IMR-90 (cell line): ENCODE measurements around the gene RERE. TPM values are rescaled to one million over a fixed set of nuclear protein-coding genes. Genes with fewer than 3 reads are reported as not detected.

Source experiments
- ATAC-seq: fragments of 200-7000 bp; cut with Tn5 transposase; 2 replicates; pipeline ENCODE4 v1.9.1; 2020; ENCODE audit warnings: low read depth, mild to moderate bottlenecking, moderate library complexity
- BruUV-seq: library from RNA; stranded (reverse); fragments of 400-500 nt; replicated peaks from 2 replicates; lab custom pipeline; 2021; lab: Mats Ljungman, UMichigan
- CTCF ChIA-PET: fragments of 300-600 bp; formaldehyde crosslinking; extraction: SDS; loops from one replicate; lab custom pipeline; 2021; ENCODE audit warnings: antibody characterized with exemption; lab: Yijun Ruan, JAX
- POLR2A ChIA-PET: fragments of 300-600 bp; sonication (Branson Sonifier 250); formaldehyde crosslinking; loops from one replicate; lab custom pipeline; 2022; ENCODE audit warnings: antibody characterized with exemption; ENCODE audit not compliant: unreplicated experiment; lab: Charles Lee
- DNase-seq: peaks from one replicate; pipeline ENCODE4 v3.0.0; 2013
- H2AFZ ChIP-seq: replicated peaks from 2 replicates; pipeline ENCODE3; 2013; ENCODE audit warnings: low read length, mild to moderate bottlenecking; ENCODE audit not compliant: poor library complexity
- H2AK5ac ChIP-seq: 2 replicates; pipeline ENCODE4 v1.6.1; 2013; ENCODE audit warnings: low read depth, low read length, inconsistent platforms
- H2AK9ac ChIP-seq: replicated peaks from 2 replicates; pipeline ENCODE3; 2013; ENCODE audit warnings: mild to moderate bottlenecking, low read depth, low read length, moderate library complexity; ENCODE audit not compliant: poor library complexity
- H2BK120ac ChIP-seq: 2 replicates; pipeline ENCODE4 v1.6.1; 2013; ENCODE audit warnings: low read depth, low read length, inconsistent platforms
- H2BK15ac ChIP-seq: 3 replicates; pipeline ENCODE4 v1.6.1; 2013; ENCODE audit warnings: low read depth, low read length, inconsistent platforms
- H2BK20ac ChIP-seq: 2 replicates; pipeline ENCODE4 v1.6.1; 2013; ENCODE audit warnings: low read depth, mild to moderate bottlenecking, inconsistent platforms, low read length, moderate library complexity
- H2BK5ac ChIP-seq: 2 replicates; pipeline ENCODE4 v1.6.1; 2013; ENCODE audit warnings: mild to moderate bottlenecking, low read depth, low read length, inconsistent platforms; ENCODE audit not compliant: poor library complexity, severe bottlenecking
- H3K14ac ChIP-seq: replicated peaks from 2 replicates; pipeline ENCODE4 v1.6.1; 2013; ENCODE audit warnings: low read depth, low read length, inconsistent platforms
- H3K18ac ChIP-seq: 2 replicates; pipeline ENCODE4 v1.6.1; 2013; ENCODE audit warnings: low read depth, low read length, control low read depth
- H3K23ac ChIP-seq: 2 replicates; pipeline ENCODE4 v1.6.1; 2013; ENCODE audit warnings: low read depth, low read length, inconsistent platforms
- H3K27ac ChIP-seq: 2 replicates; pipeline ENCODE4 v1.5.1; 2013; ENCODE audit warnings: mild to moderate bottlenecking, control low read depth, low read length; ENCODE audit not compliant: insufficient read depth
- H3K27me3 ChIP-seq: 2 replicates; pipeline ENCODE4 v1.6.1; 2013; ENCODE audit warnings: low read length; ENCODE audit not compliant: control insufficient read depth, insufficient read depth
- H3K36me3 ChIP-seq: 2 replicates; pipeline ENCODE4 v1.6.1; 2013; ENCODE audit warnings: low read length, mixed read lengths; ENCODE audit not compliant: control insufficient read depth, insufficient read depth
- H3K4ac ChIP-seq: 2 replicates; pipeline ENCODE4 v1.6.1; 2013; ENCODE audit warnings: low read depth, low read length, inconsistent platforms
- H3K4me1 ChIP-seq: 2 replicates; pipeline ENCODE4 v1.6.1; 2013; ENCODE audit warnings: low read length, mixed read lengths; ENCODE audit not compliant: control insufficient read depth, insufficient read depth
- H3K4me2 ChIP-seq: 2 replicates; pipeline ENCODE4 v1.6.1; 2013; ENCODE audit warnings: low read depth, mild to moderate bottlenecking, control low read depth, low read length, moderate library complexity
- H3K4me3 ChIP-seq: 2 replicates; pipeline ENCODE4 v1.5.1; 2013; ENCODE audit warnings: low read depth, mild to moderate bottlenecking, control low read depth, low read length, moderate library complexity; ENCODE audit not compliant: insufficient read depth
- H3K56ac ChIP-seq: 2 replicates; pipeline ENCODE4 v1.6.1; 2013; ENCODE audit warnings: low read length, inconsistent platforms; ENCODE audit not compliant: insufficient read depth; ENCODE audit errors: extremely low read depth
- H3K79me1 ChIP-seq, 2 experiments: 2 replicates each; pipeline ENCODE4 v1.6.1; 2013; ENCODE audit warnings: low read length in 2 of 2, inconsistent platforms in 1 of 2, low read depth in 1 of 2
- H3K9ac ChIP-seq: 2 replicates; pipeline ENCODE4 v1.6.1; 2013; ENCODE audit warnings: low read depth, low read length, control low read depth
- H3K9me1 ChIP-seq: 2 replicates; pipeline ENCODE4 v1.6.1; 2013; ENCODE audit warnings: low read length, inconsistent platforms; ENCODE audit not compliant: insufficient read depth
- H3K9me3 ChIP-seq: 2 replicates; pipeline ENCODE4 v1.6.1; 2013; ENCODE audit warnings: low read length; ENCODE audit not compliant: control insufficient read depth, insufficient read depth
- H4K20me1 ChIP-seq: 2 replicates; pipeline ENCODE4 v1.6.1; 2013; ENCODE audit warnings: low read length, inconsistent platforms; ENCODE audit not compliant: insufficient read depth
- H4K5ac ChIP-seq: 2 replicates; pipeline ENCODE4 v1.6.1; 2013; ENCODE audit warnings: mild to moderate bottlenecking, low read depth, low read length, control low read depth
- H4K8ac ChIP-seq, 2 experiments: 2 replicates each; pipeline ENCODE4 v1.6.1; 2013; ENCODE audit warnings: low read depth in 2 of 2, low read length in 2 of 2, control low read depth in 1 of 2, inconsistent platforms in 1 of 2
- H4K91ac ChIP-seq: 2 replicates; pipeline ENCODE4 v1.6.1; 2013; ENCODE audit warnings: low read depth, low read length, inconsistent platforms; ENCODE audit not compliant: insufficient read depth
- BHLHE40 ChIP-seq: fragments of 150-350 bp; IDR thresholded peaks from 2 replicates; pipeline ENCODE4 v1.6.1; 2016; ENCODE audit warnings: mild to moderate bottlenecking, low read depth, low read length
- MAZ ChIP-seq: IDR thresholded peaks from 2 replicates; pipeline ENCODE4 v1.6.1; 2012; ENCODE audit warnings: low read depth, mild to moderate bottlenecking, low read length, improper control_type of control experiment, moderate library complexity, borderline replicate concordance
- MXI1 ChIP-seq: IDR thresholded peaks from 2 replicates; pipeline ENCODE4 v1.6.1; 2012; ENCODE audit warnings: low read depth, mild to moderate bottlenecking, low read length, moderate library complexity, borderline replicate concordance
- POLR2A ChIP-seq: IDR thresholded peaks from 2 replicates; pipeline ENCODE4 v1.6.1; 2012; ENCODE audit warnings: mild to moderate bottlenecking, low read depth, low read length
- RFX5 ChIP-seq: IDR thresholded peaks from 2 replicates; pipeline ENCODE4 v1.8.0; 2012; ENCODE audit warnings: low read depth, mild to moderate bottlenecking, low read length, moderate library complexity
- WGBS, 2 experiments: methylation state at CpG; one replicate each; pipeline versions ENCODE4 v1.1.5 to v1.1.7; 2013; ENCODE audit warnings: missing lambda C conversion rate in 2 of 2; ENCODE audit not compliant: insufficient read length in 1 of 2; ENCODE audit errors: extremely low coverage in 2 of 2; 5-methylcytosine and 5-hydroxymethylcytosine counted together
- dilution Hi-C: fragments of 300-500 bp; cut with HindIII; formaldehyde crosslinking; loops from one replicate; pipeline ENCODE4 v1.14.3; 2018; ENCODE audit warnings: low sequenced_read_pairs; ENCODE audit not compliant: unreplicated experiment
- in situ Hi-C: fragments of 300-500 bp; cut with MboI; formaldehyde crosslinking; loops from 3 replicates; pipeline ENCODE4 v1.14.3; 2019; ENCODE audit warnings: low sequenced_read_pairs, inconsistent platforms, mixed read lengths
- intact Hi-C: fragments of 100-400 bp; cut with micrococcal nuclease; formaldehyde crosslinking; loops from 2 replicates; pipeline ENCODE4 v1.10.0; 2022
- polyA plus RNA-seq, 3 experiments: library from polyadenylated mRNA; depleted of rRNA; stranded (reverse); fragments of >200 nt; gene quantifications; 2 replicates each; pipeline ENCODE4 v1.2.3, GENCODE V29; 2012; ENCODE audit warnings: low replicate concordance in 1 of 3
- total RNA-seq: library from RNA; depleted of rRNA; stranded (reverse); fragments of >200 nt; gene quantifications from 2 replicates; pipeline ENCODE4 v1.2.3, GENCODE V29; 2012

Gene RERE
- total and polyA plus RNA-seq, 2 of the 4 experiments (the other 2 are of a cell fraction) = 11.5 to 25.1 TPM

DNA sequence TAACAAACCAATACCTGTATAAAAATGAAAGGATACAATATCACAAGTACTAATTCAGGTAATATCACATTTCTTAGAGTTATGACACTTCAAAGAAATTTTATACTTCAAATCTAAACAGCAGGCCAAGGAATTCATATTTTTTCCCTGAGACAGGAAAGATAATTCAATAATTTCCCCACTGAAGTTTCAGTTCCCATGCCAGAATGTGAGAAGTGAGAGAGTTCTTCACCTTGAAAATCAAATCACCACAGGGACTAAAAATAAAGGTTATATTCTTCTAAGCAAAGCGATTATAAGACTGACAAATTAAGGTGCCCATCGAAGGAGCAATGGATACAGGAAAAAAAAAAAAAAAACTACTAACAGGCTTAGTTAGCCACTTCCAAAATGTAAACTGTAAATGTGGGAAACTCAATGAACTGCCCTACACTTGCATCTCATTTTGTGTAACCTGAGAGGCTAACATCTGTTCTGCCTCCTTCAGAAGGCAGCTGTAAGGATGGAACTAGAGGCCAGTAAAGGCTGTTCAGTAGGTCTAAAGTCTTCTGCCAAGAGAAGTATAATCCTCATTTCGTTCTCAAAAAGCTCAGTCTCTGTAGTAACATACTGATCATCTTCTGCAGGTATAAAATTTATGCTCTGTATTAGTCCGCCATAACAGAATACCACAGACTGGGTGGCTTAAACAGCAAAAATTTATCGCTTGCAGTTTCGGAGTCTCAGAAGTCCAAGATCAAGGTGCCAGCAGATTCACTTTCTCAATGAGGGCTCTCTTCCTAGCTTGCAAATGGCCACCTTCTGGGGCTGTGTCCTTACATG, 127.8 kb downstream of the RERE start:
- Histone ChIP-seq H3K4me3 (no peak overlapping the region), H3K27me3 (no peaks in the 10 kb centered on the region), H2AK9ac (no peak overlapping the region), H3K18ac (no peak overlapping the region), H4K5ac (no peak overlapping the region), H3K23ac (no peak overlapping the region), H3K14ac (no peak overlapping the region), H3K79me1 (peaks cover 31 to 77% of the 10 kb centered on the region in 2 experiments), H3K27ac (no peak overlapping the region), H4K8ac (no peak overlapping the region), H2BK120ac (no peak overlapping the region), H3K56ac (no peak overlapping the region), H3K4me2 (no peak overlapping the region), H3K9me1 (peaks cover 12% of the 10 kb centered on the region), H3K9me3 (no peaks in the 10 kb centered on the region; the same call in 1 of the 2 replicates), H3K4me1 (peaks cover 10% of the 10 kb centered on the region), H2BK5ac (no peak overlapping the region), H3K36me3 (no peaks in the 10 kb centered on the region), H2AFZ (no peak overlapping the region), H3K9ac (no peak overlapping the region), H3K4ac (no peak overlapping the region), H4K20me1 (peaks cover 63% of the 10 kb centered on the region), H4K91ac (no peak overlapping the region), H2BK15ac (no peak overlapping the region), H2AK5ac (no peak overlapping the region), H2BK20ac (no peak overlapping the region)
- TF ChIP-seq POLR2A = no peak
- no peak for TF ChIP-seq BHLHE40
- no peak for TF ChIP-seq RFX5
- TF ChIP-seq MXI1 = no peak
- no peak for TF ChIP-seq MAZ
- 95% methylated on average over 3 of the region's 6 CpGs; no CpG with 5 or more reads in 1 of the 2 experiments for WGBS, 2 experiments
- DNase-seq (no peak), ATAC-seq (no peak)
- ChIA-PET CTCF (no interaction called here), POLR2A (no interaction called here)
- in situ Hi-C loops (no loop called here), intact Hi-C loops (no loop called here), dilution Hi-C loops (no loop called here)
- no TSS peak for BruUV-seq
